GM18520 (cell line): ENCODE data around the gene TMEM115.

Experiments used
- ATAC-seq: cut with Tn5 transposase; IDR thresholded peaks from one replicate; pipeline ENCODE4 v1.9.1; 2021; ENCODE audit not compliant: unreplicated experiment

Gene TMEM115, protein sequence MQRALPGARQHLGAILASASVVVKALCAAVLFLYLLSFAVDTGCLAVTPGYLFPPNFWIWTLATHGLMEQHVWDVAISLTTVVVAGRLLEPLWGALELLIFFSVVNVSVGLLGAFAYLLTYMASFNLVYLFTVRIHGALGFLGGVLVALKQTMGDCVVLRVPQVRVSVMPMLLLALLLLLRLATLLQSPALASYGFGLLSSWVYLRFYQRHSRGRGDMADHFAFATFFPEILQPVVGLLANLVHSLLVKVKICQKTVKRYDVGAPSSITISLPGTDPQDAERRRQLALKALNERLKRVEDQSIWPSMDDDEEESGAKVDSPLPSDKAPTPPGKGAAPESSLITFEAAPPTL

DNA sequence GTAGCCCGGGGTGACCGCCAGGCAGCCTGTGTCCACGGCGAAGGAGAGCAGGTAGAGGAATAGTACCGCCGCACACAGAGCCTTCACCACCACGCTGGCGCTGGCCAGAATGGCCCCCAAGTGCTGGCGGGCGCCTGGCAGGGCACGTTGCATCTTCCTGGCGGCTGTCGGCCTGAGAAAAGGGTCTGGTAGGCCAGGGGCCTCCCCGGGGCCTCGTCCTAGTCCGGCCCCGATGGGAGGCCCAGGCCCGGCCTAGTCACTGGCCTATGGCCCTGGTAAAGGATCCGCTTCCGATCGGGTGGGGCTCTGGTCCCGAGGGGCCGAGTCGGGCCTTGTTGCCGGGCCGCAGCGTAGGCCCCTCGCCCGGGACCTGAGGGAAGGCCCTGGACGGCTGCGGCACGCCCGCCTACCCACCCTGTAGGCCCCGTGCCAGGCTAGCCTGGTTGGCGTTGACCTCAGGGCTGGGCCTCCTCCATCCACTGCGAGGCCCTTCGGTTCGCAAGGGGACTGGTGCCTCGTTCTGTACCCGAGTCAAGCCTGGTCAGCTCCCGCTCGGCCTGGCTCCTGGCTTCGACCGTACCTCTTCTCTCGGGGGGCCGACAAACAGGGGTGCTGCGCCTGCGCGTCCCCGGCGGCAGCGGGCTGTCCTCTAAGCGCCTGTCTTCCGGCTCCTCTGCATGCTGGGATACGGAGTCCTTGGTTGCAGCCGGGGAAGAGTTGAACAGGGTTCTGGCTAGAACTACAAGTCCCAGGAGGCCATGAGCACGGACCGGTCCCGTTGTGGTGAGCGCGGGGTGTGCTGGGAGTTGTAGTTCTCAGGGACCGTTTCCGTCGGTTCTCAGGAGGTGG is at the start of gene TMEM115:
TMEM115 (minus strand) TSS at position 611 of the 849 bp plus-strand sequence; CDS start at position 153, 458 bp downstream.
- ATAC-seq: peak; percentile 99

- no peak for ATAC-seq
These were observed 49.2 kb upstream of the TMEM115 start for GRCh38 chr3:50408443-50408944.

DNA sequence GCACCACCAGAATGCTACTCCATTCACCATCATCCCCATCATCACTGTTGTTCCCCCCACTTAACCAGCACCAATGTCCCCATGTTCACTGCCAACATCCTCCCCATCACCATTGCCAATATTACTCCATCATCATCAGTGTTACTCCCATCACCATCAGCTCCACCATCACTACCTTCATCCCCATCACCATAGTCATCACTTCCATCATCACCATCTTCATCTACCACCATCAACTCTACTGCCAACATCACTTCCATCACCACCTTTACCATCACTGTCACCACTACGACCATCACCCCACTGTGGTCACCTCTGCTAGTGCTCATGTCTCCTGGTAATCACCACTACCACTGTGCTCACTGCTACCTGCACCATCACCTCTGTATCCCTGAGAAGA is 47.2 kb upstream of the TMEM115 start:
- no peak for ATAC-seq

GRCh38 chr3:50405249-50405648 is 45.9 kb upstream of the TMEM115 start:
- no peak for ATAC-seq

GRCh38 chr3:50401978-50402595 is 42.8 kb upstream of the TMEM115 start:
- ATAC-seq: no peak

DNA sequence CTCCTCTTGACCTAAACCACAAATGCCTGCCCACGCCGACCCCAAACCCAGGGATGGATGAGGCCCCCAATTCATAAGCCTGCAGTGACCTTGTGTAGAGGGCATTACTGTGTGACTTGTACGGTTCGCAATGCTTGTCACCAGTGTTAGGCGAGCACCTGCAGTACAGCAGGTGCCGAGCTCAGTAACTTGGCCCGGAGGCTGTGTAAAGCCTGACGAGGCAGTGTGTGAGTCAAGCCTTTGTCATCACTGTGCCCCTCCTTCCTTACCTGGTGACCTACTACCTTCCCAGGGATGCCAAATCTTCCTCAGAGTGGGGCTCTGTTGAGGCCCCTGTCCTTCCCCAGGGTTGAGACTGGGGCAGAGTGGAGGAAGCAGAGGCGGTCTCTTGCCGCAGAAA is 37.2 kb upstream of the TMEM115 start:
- no peak for ATAC-seq

- no peak for ATAC-seq
These were observed 35.9 kb upstream of the TMEM115 start for GRCh38 chr3:50395070-50395860.

- no peak for ATAC-seq
These were observed 33.7 kb upstream of the TMEM115 start for GRCh38 chr3:50393061-50393460.

DNA sequence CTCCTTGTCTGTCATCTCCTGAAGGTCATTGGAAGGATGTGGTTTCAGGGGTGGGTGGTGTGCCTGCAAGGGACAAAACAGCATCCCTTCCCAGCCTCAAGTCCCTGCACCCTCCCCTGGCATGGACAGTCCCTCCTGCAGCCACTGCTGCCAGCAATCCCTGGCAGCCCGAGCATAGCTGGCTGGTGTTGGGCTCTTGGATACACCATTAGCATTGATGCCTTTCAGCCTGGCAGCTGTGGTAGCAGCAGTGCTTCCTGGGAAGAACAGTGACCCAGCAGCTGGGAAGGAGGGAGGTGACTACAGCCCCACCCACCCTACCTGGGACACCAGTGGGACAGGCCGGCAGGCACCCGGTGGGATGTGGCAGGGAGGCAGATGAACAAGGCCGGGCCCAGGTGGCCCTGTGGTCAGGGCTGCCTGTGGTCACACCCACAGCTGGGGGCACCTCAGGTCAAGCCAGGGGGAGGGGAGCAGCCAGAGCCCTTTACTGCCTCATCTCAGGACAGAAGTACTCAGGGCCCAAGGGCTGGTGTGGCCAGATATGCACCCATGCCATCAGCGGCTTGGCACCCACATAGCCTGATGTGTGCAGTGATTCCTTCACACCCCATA is 32.9 kb upstream of the TMEM115 start:
- ATAC-seq: no peak

GRCh38 chr3:50390508-50391224 is 31.3 kb upstream of the TMEM115 start:
- no peak for ATAC-seq

DNA sequence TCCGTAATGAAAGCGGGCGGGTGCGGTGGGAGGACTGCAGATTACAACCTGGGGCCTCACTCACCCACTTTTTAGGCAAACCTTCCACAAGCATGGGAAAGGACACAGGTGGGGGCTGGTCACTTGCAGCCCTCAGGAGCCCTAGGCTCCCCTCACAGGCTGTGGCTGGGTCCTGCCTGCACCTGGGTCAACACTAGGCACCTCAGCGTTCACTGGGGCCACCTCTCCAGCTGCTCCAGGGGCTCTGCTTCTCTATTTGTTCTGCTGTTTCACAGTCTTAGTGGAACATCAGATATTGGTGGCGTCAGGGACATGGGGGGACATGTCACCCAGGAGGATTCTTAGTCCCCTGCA is 30.1 kb upstream of the TMEM115 start:
- ATAC-seq: no peak

DNA sequence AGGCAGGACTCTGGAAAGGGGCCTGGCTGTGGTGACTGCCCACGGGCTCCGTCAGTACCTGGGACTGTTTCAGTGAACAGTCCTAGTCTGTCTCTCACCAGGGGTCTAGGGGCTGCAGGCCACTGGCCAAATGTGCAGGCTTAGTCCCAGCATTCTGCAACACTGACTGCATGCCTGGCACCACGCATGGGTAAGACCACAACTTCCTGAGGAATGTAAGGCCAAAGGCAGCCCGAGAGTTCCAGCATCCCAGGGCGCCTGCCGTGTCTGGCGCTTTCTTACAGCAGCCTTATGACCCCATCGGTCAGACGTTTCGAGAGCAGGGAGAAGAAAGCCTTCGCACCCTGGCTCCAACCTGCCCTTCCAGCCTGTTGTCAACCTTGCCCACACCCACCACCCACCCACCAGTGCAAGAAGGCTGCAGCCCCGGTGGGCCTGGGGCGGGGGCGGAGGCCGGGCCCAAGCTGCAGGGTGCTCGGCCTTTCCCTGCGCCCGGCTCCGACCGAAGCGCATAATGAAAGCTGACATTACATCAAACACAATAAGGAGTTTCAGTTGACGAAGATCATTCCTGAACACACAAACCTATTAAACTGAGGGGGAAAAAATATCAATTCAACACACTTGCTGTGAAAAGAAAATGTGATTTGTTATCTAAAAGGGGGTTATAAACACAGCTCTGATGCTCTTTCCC is 29.5 kb upstream of the TMEM115 start:
- no peak for ATAC-seq

DNA sequence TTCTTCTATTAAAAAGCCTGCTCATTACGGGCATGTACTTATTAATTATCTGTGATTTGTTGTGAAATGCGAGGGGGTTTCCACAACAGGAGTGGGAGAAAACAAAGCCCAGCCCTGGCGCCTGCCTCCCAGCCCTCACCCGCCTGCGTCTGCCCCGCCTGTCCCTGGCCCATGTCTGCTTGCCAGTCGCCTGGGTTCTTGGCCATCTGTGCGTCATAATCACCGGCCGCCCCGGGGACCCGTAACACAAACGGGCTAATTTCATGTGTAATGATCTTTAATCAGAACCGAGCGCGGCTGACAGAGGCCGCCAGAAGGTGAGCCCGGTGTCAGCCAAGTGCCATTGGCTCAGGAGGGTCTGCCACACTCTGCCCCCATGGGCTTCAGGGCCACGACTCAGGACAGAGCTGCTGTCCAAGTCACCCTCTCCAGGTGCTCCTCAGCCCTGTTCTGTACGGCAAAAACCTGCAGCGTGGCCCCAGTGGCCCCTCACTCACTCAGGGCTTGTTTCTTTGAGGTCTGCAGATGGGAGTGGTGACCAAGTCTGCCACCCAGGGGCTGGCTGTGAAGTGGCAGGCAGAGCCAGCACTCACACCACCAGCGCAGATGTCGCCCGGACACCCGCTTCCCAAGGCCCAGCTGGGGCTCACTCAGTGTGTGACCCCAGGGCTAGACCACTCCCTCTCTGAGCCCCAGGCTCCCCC is 28.8 kb upstream of the TMEM115 start:
- ATAC-seq: no peak

DNA sequence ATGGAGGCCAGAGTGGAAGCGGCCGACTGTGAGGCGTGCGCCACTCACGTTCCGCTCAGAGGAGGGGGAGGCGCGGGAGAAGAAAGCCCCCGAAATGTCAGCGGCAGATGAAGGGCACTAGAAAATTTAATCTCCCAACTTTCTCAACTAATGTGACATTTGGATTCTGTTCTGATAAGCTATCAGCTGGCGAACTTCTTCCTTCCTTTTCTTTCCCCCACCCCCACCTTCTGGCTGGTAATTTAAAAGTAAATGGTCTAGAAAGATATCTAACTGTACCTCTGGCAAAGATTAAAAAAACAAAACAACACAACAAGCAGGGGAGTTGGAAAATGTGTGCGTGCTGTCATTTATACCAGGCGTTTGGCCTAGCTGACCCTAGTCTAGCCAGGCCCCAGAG is 26.4 kb upstream of the TMEM115 start:
- ATAC-seq: no peak

- no peak for ATAC-seq
These were observed 24.4 kb upstream of the TMEM115 start for GRCh38 chr3:50383750-50384149.

GRCh38 chr3:50382722-50383121 is 23.4 kb upstream of the TMEM115 start:
- ATAC-seq: no peak

DNA sequence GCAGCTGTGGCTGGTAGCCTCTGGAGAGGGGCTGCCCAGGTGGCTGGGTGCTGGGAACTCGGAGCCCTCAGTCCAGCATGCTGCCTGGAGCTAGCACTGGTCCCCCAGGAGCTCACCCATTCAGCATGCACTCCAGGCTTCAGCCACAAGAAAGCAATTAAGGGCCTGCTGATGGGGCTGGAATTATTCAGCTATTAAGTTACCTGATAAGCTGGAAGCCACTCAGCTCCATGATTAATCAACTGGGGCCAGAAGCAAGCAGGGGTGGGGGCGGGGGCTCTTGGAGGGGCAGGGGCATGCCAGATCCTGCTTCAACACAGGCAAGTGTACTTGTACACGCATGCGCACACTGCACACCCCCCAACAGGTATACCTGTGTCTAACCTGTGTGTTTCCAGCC is 22.1 kb upstream of the TMEM115 start:
- ATAC-seq: no peak

DNA sequence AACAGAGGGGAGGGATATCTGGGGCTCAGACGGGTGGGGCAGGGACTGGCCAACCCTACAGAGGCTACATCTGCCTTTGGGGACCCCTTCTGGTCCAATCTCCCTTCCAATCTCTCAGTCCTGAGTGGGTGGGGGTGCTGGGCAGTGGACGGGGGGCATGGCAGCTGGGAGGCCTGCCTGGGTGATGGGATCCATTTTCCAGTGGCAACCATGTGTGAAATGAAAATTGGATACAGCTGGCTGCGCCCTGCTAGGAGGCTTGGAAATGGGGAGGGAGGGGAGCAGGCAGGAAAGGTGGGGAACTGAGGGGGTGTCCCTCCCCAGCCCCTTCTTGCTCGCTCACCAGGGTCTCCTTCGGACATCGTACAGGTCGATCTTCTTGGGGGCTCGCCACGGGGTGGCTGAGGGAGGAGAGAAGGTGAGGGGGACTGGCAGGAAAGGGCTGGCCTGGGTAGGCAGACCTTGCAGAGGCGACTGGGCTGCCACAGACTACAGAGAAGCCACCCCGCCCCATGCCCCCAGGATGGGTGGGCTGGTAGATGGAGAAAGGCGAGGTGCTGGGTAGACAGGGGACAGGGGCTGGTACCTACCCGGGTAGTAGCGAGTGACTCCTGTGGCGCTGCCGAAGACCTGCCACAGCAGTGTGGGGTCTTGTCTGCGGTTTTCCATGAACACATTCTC is 21.2 kb upstream of the TMEM115 start:
- ATAC-seq: no peak
